ENCODE results near the gene SUPT3H. TPM values are rescaled to one million over a fixed set of nuclear protein-coding genes. Genes with fewer than 3 reads are reported as not detected.

SUPT3H gene
- total and polyA plus RNA-seq, 2 of the 13 experiments (the other 11 are each of a cell fraction or from before 2014, with no cell fraction given): 11.9 to 36.1 TPM

DNA sequence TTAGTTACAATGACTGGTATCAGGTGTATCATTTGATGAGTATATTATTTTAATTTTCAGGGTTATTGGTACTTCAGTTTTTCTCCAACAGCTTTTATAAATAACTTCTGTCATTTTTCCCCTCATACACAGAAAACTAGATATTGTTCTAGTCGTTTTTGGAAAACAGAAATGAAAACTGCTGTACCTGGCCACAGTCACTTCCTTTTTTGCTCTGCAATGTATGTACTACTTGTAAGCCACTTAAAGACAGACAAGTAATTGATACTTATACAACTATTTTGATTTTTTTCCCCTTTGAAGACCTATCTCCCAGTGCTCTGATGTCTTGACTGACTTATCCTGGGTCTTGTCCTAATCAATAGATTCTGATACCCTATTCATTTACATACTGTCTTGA lies 268.2 kb downstream of the SUPT3H start:
- DNase-seq (ENCODE audit: low spot score) (no peak), ATAC-seq (no peak), FAIRE-seq (no peak)
- in situ Hi-C loops (cut with HindIII; ENCODE audit: extremely low pct_ligation_motif_present, low pct_unique_long_range_greater_than_20kb) (no loop called here), intact Hi-C loops (cut with micrococcal nuclease; ENCODE audit: unreplicated experiment) (no loop called here)
- no TSS peak for BruUV-seq (replicated peaks)
- Histone ChIP-seq H3K27me3 (ENCODE audit: control insufficient read depth in 1 of 2, insufficient read depth in 2 of 2, low read length in 2 of 2) (no peaks in the 10 kb centered on the region), H3K9ac (ENCODE audit: insufficient read depth, low read depth, low read length) (no peak overlapping the region), H3K4me2 (ENCODE audit: low read depth, low read length) (no peak overlapping the region), H3K79me2 (ENCODE audit: insufficient read depth, low read length) (no peaks in the 10 kb centered on the region), H3K27ac (ENCODE audit: extremely low read length, insufficient read depth, low read length) (no peak overlapping the region), H3K4me1 (ENCODE audit: insufficient read depth, low read length) (peaks cover 1% of the 10 kb centered on the region), H3K9me3 (ENCODE audit: low read length) (no peaks in the 10 kb centered on the region), H3K4me3 (replicated peaks in 1 of 3; ENCODE audit: insufficient read depth in 1 of 3, low read depth in 2 of 3, low read length in 3 of 3) (no peak overlapping the region), H4K20me1 (ENCODE audit: insufficient read depth, low read length) (no peaks in the 10 kb centered on the region), H2AFZ (ENCODE audit: low read length) (no peak overlapping the region), H3K36me3 (replicated peaks in 1 of 2; ENCODE audit: control insufficient read depth in 1 of 2, insufficient read depth in 2 of 2, low read length in 2 of 2) (no peaks in the 10 kb centered on the region)
- ChIA-PET CTCF (ENCODE audit: low intra/inter-chr PET ratio, low total read pairs) (no interaction called here), POLR2A (no interaction called here)
- 31% methylated on average over 1 of the region's 1 CpG for WGBS (ENCODE audit: low lambda C conversion rate)
- TF ChIP-seq, protein P1, sequence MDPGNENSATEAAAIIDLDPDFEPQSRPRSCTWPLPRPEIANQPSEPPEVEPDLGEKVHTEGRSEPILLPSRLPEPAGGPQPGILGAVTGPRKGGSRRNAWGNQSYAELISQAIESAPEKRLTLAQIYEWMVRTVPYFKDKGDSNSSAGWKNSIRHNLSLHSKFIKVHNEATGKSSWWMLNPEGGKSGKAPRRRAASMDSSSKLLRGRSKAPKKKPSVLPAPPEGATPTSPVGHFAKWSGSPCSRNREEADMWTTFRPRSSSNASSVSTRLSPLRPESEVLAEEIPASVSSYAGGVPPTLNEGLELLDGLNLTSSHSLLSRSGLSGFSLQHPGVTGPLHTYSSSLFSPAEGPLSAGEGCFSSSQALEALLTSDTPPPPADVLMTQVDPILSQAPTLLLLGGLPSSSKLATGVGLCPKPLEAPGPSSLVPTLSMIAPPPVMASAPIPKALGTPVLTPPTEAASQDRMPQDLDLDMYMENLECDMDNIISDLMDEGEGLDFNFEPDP (CRISPR knock-in tag; conservative IDR thresholded peaks at IDR 0.05): no peak
- no peak for TF ChIP-seq FOXP1 (IDR thresholded peaks at IDR 0.05)
- TF ChIP-seq FOXP1 (CRISPR knock-in tag; IDR thresholded peaks at IDR 0.05): no peak
- TF ChIP-seq STAG1 (CRISPR knock-in tag; IDR thresholded peaks at IDR 0.05): no peak
- TF ChIP-seq HES4 (CRISPR knock-in tag; IDR thresholded peaks at IDR 0.05; ENCODE audit: borderline replicate concordance): no peak
- no peak for TF ChIP-seq ARNT (IDR thresholded peaks at IDR 0.05)
- TF ChIP-seq SOX13 (IDR thresholded peaks at IDR 0.05): no peak
- no peak for TF ChIP-seq SOX13 (CRISPR knock-in tag; conservative IDR thresholded peaks at IDR 0.05 in 1 of 2, IDR thresholded peaks at IDR 0.05 in 1 of 2)
- no peak for TF ChIP-seq ZNF121 (CRISPR knock-in tag; IDR thresholded peaks at IDR 0.05)
- TF ChIP-seq ZNF335 (CRISPR knock-in tag; IDR thresholded peaks at IDR 0.05): no peak
- TF ChIP-seq ZBTB3 (CRISPR knock-in tag; IDR thresholded peaks at IDR 0.05; ENCODE audit: borderline replicate concordance, low read depth): no peak
- no peak for TF ChIP-seq ATM (IDR thresholded peaks at IDR 0.05; ENCODE audit: borderline replicate concordance)
- no peak for TF ChIP-seq NBN (conservative IDR thresholded peaks at IDR 0.05)
- no peak for TF ChIP-seq MEIS2 (CRISPR knock-in tag; IDR thresholded peaks at IDR 0.05)
- TF ChIP-seq, protein P2, sequence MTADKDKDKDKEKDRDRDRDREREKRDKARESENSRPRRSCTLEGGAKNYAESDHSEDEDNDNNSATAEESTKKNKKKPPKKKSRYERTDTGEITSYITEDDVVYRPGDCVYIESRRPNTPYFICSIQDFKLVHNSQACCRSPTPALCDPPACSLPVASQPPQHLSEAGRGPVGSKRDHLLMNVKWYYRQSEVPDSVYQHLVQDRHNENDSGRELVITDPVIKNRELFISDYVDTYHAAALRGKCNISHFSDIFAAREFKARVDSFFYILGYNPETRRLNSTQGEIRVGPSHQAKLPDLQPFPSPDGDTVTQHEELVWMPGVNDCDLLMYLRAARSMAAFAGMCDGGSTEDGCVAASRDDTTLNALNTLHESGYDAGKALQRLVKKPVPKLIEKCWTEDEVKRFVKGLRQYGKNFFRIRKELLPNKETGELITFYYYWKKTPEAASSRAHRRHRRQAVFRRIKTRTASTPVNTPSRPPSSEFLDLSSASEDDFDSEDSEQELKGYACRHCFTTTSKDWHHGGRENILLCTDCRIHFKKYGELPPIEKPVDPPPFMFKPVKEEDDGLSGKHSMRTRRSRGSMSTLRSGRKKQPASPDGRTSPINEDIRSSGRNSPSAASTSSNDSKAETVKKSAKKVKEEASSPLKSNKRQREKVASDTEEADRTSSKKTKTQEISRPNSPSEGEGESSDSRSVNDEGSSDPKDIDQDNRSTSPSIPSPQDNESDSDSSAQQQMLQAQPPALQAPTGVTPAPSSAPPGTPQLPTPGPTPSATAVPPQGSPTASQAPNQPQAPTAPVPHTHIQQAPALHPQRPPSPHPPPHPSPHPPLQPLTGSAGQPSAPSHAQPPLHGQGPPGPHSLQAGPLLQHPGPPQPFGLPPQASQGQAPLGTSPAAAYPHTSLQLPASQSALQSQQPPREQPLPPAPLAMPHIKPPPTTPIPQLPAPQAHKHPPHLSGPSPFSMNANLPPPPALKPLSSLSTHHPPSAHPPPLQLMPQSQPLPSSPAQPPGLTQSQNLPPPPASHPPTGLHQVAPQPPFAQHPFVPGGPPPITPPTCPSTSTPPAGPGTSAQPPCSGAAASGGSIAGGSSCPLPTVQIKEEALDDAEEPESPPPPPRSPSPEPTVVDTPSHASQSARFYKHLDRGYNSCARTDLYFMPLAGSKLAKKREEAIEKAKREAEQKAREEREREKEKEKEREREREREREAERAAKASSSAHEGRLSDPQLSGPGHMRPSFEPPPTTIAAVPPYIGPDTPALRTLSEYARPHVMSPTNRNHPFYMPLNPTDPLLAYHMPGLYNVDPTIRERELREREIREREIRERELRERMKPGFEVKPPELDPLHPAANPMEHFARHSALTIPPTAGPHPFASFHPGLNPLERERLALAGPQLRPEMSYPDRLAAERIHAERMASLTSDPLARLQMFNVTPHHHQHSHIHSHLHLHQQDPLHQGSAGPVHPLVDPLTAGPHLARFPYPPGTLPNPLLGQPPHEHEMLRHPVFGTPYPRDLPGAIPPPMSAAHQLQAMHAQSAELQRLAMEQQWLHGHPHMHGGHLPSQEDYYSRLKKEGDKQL (CRISPR knock-in tag; IDR thresholded peaks at IDR 0.05; ENCODE audit: low read depth): no peak
- no peak for TF ChIP-seq ZNF562 (CRISPR knock-in tag; IDR thresholded peaks at IDR 0.05; ENCODE audit: borderline replicate concordance)
- TF ChIP-seq, protein P3, sequence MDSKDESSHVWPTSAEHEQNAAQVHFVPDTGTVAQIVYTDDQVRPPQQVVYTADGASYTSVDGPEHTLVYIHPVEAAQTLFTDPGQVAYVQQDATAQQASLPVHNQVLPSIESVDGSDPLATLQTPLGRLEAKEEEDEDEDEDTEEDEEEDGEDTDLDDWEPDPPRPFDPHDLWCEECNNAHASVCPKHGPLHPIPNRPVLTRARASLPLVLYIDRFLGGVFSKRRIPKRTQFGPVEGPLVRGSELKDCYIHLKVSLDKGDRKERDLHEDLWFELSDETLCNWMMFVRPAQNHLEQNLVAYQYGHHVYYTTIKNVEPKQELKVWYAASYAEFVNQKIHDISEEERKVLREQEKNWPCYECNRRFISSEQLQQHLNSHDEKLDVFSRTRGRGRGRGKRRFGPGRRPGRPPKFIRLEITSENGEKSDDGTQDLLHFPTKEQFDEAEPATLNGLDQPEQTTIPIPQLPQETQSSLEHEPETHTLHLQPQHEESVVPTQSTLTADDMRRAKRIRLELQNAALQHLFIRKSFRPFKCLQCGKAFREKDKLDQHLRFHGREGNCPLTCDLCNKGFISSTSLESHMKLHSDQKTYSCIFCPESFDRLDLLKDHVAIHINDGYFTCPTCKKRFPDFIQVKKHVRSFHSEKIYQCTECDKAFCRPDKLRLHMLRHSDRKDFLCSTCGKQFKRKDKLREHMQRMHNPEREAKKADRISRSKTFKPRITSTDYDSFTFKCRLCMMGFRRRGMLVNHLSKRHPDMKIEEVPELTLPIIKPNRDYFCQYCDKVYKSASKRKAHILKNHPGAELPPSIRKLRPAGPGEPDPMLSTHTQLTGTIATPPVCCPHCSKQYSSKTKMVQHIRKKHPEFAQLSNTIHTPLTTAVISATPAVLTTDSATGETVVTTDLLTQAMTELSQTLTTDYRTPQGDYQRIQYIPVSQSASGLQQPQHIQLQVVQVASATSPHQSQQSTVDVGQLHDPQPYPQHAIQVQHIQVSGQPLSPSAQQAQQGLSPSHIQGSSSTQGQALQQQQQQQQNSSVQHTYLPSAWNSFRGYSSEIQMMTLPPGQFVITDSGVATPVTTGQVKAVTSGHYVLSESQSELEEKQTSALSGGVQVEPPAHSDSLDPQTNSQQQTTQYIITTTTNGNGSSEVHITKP (CRISPR knock-in tag; IDR thresholded peaks at IDR 0.05; ENCODE audit: low read depth): no peak

Measured in HepG2 (cell line).